Metanephros (tissue), 1 donor: ENCODE results near the gene OPRPN. TPM values are rescaled to one million over a fixed set of nuclear protein-coding genes. Genes with fewer than 3 reads are reported as not detected.

Source experiments
- total RNA-seq: library from RNA; depleted of rRNA; stranded (reverse); fragments of >200 nt; gene quantifications from one replicate; pipeline ENCODE4 v1.2.3, GENCODE V29; 2014

Gene OPRPN
- not detected for total RNA-seq

GRCh38 chr4:70397580-70397979, at the start of gene OPRPN:
TSS of gene OPRPN (plus strand) at chr4:70397940. CDS start at chr4:70399286, 1,346 bp downstream.

GRCh38 chr4:70360460-70360859, 37.3 kb upstream of the OPRPN start, which contains the start of gene SMR3A:
TSS of gene SMR3A (plus strand) at chr4:70360760. CDS start at chr4:70362116, 1,356 bp downstream.

GRCh38 chr4:70382691-70383181, 15.0 kb upstream of the OPRPN start, which contains the start of gene SMR3B:
TSS of gene SMR3B (plus strand) at chr4:70383131. CDS start at chr4:70384511, 1,380 bp downstream.

Other genes with a start within 250 kb of the OPRPN start
- gene PRR27, start 243.7 kb upstream of the OPRPN start, total RNA-seq: not detected
- gene ODAM, start 202.2 kb upstream of the OPRPN start, total RNA-seq: 0.29 TPM
- gene FDCSP, start 171.8 kb upstream of the OPRPN start, total RNA-seq: 0.82 TPM
- gene CSN3, start 155.3 kb upstream of the OPRPN start, total RNA-seq: not detected
- not detected for gene CABS1, start 63.0 kb upstream of the OPRPN start, total RNA-seq
- not detected for gene SMR3A, start 37.2 kb upstream of the OPRPN start, total RNA-seq
- gene SMR3B, start 14.8 kb upstream of the OPRPN start, total RNA-seq: not detected
- not detected for gene MUC7, start 74.3 kb downstream of the OPRPN start, total RNA-seq
- not detected for gene AMTN, start 120.6 kb downstream of the OPRPN start, total RNA-seq
- gene AMBN, start 194.3 kb downstream of the OPRPN start, total RNA-seq: 0.47 TPM
- gene ENAM, start 230.8 kb downstream of the OPRPN start, total RNA-seq: 4.8 TPM